ENCODE results near the gene GABRQ.

- TF ChIP-seq EZH2 (IDR thresholded peaks at IDR 0.05; ENCODE audit: low read depth) = no peak
- TF ChIP-seq CTCF (conservative IDR thresholded peaks at IDR 0.05) = peak; percentile 48; the same call in 1 of the 2 replicates
Measured at GRCh38 chrX:152601848-152602616, 35.7 kb upstream of the GABRQ start.

Measured in PC-9 (cell line).